LoVo (cell line): ENCODE results near the gene CPN1.
A peak's percentile ranks its signal among the peaks of the same experiment; 100 is the strongest.
"Not testable (repeated sequence)": the region's sequence is repeated elsewhere in the genome, so short reads cannot be mapped to it uniquely, and the experiment has no call there.

Experiments used
- DNase-seq: peaks from one replicate; pipeline ENCODE4 v3.0.0-alpha.2; 2016; ENCODE audit warnings: low spot score

The CPN1 gene

GRCh38 chr10:100022403-100022802, 59.3 kb downstream of the CPN1 start:
- DNase-seq, result no peak

GRCh38 chr10:100021322-100021721, 60.3 kb downstream of the CPN1 start:
- DNase-seq, result no peak

GRCh38 chr10:100020886-100021253, 60.8 kb downstream of the CPN1 start:
- no peak for DNase-seq

- DNase-seq, result no peak
These were observed 61.4 kb downstream of the CPN1 start for GRCh38 chr10:100020142-100020885.

- DNase-seq, result no peak
These were observed 61.9 kb downstream of the CPN1 start for GRCh38 chr10:100019787-100020141.

- no peak for DNase-seq
These were observed 67.5 kb downstream of the CPN1 start for GRCh38 chr10:100014071-100014762.

GRCh38 chr10:100013621-100014020, 68.0 kb downstream of the CPN1 start:
- no peak for DNase-seq

GRCh38 chr10:100011906-100012305, 69.8 kb downstream of the CPN1 start:
- not testable (repeated sequence) for DNase-seq

- peak; percentile 90 for DNase-seq
These were observed 71.6 kb downstream of the CPN1 start, which contains the start of gene DNMBP for GRCh38 chr10:100009793-100010676. TSS of gene DNMBP (minus strand) at chr10:100009947. CDS start at chr10:99972124, 37,823 bp downstream.

GRCh38 chr10:100009283-100009792, 72.3 kb downstream of the CPN1 start:
- no peak for DNase-seq

GRCh38 chr10:100008708-100009282, 72.9 kb downstream of the CPN1 start:
- DNase-seq, result no peak

- DNase-seq, result no peak
These were observed 73.5 kb downstream of the CPN1 start for GRCh38 chr10:100008142-100008522.

- DNase-seq, result no peak
These were observed 74.2 kb downstream of the CPN1 start for GRCh38 chr10:100007231-100008141.

GRCh38 chr10:100006243-100006886, 75.3 kb downstream of the CPN1 start:
- peak; percentile 77 for DNase-seq

- DNase-seq, result no peak
These were observed 76.7 kb downstream of the CPN1 start for GRCh38 chr10:100004805-100005510.

GRCh38 chr10:100000109-100000644, 81.5 kb downstream of the CPN1 start:
- DNase-seq, result no peak

- DNase-seq, result no peak
These were observed 82.2 kb downstream of the CPN1 start for GRCh38 chr10:99999319-100000108.

- no peak for DNase-seq
These were observed 82.8 kb downstream of the CPN1 start for GRCh38 chr10:99998889-99999288.
